Measurements from ENCODE around the gene BTBD6.

DNA sequence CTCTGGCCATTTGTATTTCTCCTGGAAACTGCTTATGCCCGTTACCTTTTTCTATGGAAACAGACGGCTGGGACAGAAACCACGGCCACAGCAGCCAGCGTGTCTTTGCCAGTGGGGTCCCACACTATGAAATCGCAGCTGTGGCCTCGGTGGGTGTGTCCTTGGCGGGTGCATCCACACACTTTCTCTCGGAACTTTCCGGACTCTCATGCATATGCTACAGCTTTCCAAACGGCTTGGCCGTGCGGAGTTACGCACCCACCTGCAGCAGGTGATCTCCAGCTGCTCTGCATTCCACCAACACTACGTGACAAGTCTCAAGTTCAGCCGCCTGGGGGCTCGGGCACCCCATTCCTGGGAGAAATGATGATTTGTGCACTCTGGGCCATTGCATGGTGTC is 1.3 kb upstream of the BTBD6 start:
- TF ChIP-seq, protein P1, sequence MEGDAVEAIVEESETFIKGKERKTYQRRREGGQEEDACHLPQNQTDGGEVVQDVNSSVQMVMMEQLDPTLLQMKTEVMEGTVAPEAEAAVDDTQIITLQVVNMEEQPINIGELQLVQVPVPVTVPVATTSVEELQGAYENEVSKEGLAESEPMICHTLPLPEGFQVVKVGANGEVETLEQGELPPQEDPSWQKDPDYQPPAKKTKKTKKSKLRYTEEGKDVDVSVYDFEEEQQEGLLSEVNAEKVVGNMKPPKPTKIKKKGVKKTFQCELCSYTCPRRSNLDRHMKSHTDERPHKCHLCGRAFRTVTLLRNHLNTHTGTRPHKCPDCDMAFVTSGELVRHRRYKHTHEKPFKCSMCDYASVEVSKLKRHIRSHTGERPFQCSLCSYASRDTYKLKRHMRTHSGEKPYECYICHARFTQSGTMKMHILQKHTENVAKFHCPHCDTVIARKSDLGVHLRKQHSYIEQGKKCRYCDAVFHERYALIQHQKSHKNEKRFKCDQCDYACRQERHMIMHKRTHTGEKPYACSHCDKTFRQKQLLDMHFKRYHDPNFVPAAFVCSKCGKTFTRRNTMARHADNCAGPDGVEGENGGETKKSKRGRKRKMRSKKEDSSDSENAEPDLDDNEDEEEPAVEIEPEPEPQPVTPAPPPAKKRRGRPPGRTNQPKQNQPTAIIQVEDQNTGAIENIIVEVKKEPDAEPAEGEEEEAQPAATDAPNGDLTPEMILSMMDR (IDR thresholded peaks at IDR 0.05) = no peak
- TF ChIP-seq POLR2A (IDR thresholded peaks at IDR 0.05) = no peak
- no peak for TF ChIP-seq POLR2AphosphoS5 (IDR thresholded peaks at IDR 0.05)

All from prostate gland (tissue), 2 donors.